NCI-H510A treated with DMSO at 0.1 percent for 48 hours (cell line): ENCODE measurements around the gene CFAP99.
"Not testable (repeated sequence)": the region's sequence is repeated elsewhere in the genome, so short reads cannot be mapped to it uniquely, and the experiment has no call there.

Source experiments
- DNase-seq: peaks from one replicate; lab custom pipeline; 2025; lab: John Stamatoyannopoulos, UW

Gene CFAP99

GRCh38 chr4:2446656-2447564 is 28.2 kb downstream of the CFAP99 start:
- no peak for DNase-seq

GRCh38 chr4:2448589-2448988 is 29.8 kb downstream of the CFAP99 start:
- no peak for DNase-seq

- DNase-seq = no peak
Observed at GRCh38 chr4:2449051-2449450, 30.3 kb downstream of the CFAP99 start.

DNA sequence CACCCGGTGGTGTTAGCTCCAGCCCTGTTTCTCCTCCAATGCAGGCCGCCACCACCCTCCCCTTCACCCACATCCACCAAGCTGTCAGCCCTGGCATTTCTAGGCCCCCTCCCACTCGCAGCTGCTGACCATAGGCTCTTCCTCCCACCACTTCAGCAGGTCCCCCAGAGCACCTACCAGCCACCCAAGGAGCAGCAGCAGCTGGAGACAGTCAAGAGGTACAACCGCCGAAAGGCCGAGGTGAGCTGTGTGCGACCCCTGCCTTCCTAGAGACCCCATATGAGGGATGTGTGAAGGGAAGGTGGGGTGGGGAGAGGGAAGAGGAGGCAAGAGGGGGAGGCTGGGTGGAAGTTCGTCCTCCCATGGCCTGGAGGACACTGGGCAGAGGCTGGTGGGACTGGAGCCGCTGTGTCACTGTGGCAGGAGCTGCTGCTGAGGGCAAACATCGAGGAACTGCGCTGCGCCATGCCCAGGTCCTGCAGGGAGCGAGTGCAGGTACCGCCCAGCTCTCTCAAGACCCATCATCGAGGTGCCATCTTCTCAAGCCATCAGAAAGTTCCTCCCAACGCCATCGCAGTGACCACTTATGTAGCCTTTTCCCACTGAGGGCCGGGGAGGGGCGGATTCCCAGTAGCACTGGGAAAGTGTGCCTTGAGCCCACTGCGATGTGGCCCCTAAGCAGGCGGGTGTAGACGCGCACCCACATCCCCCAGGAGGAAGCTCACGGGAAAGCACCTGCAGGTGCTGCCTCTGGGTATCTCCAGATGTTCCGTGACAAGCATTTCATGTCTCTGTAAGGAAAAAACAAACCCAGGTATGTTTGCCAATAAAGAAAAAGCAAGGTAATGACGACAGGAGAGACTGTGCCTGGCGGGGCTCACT is 31.0 kb downstream of the CFAP99 start:
- no peak for DNase-seq

DNA sequence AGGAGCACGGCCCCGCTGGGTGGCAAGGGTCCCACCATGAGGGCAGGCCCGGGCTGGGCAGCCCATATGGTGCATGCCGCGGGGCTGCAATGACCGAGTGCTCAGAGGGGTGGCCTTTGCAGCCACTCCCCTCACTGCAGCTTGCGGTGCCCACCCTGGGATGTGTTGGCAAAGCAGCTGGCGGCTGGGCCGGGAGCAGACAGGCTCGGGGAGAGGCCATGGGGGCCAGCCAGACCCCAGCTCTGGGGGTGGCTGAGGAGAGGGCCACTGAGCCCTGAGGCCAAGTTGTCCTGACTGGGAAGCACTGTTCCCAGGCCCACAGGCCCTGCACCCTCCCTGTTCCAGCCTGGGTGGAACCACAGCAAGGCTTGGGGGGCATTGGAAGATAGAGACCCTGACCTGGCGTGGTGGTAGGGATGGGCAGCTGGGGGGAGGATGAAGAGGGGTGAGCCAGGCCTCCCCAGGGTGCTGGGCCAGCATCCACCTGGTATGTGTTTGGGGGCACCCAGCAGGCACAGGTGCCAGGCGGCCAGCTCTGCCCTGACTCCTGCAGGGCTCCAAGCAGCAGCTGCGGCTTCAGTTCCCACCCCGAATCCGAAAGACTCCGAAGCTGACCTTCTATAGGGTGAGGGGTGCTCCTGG is 31.8 kb downstream of the CFAP99 start:
- DNase-seq = no peak

DNA sequence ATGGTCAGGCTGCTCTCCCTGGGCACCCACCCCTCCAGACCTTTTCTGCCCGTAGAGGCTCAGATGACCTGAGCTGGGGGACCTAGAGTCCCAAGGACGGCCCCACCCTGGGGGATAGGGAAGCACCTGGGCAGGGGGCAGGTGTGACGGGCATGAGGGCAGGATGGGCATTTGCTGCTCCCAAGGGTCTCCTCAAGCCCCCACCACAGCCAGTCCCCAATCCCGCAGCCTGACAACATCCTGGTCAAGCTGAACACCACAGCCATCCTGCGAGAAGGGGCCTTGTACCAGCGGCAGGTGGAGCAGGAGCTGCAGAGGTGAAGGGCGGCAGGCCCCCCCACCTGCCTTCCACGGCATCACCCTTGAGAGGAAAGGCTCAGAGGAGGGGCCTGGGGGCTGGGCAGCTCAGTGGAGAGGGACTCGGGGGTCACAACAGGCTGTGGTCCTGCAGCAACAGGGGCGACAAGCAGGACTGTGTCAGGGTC is 32.3 kb downstream of the CFAP99 start:
- no peak for DNase-seq

DNA sequence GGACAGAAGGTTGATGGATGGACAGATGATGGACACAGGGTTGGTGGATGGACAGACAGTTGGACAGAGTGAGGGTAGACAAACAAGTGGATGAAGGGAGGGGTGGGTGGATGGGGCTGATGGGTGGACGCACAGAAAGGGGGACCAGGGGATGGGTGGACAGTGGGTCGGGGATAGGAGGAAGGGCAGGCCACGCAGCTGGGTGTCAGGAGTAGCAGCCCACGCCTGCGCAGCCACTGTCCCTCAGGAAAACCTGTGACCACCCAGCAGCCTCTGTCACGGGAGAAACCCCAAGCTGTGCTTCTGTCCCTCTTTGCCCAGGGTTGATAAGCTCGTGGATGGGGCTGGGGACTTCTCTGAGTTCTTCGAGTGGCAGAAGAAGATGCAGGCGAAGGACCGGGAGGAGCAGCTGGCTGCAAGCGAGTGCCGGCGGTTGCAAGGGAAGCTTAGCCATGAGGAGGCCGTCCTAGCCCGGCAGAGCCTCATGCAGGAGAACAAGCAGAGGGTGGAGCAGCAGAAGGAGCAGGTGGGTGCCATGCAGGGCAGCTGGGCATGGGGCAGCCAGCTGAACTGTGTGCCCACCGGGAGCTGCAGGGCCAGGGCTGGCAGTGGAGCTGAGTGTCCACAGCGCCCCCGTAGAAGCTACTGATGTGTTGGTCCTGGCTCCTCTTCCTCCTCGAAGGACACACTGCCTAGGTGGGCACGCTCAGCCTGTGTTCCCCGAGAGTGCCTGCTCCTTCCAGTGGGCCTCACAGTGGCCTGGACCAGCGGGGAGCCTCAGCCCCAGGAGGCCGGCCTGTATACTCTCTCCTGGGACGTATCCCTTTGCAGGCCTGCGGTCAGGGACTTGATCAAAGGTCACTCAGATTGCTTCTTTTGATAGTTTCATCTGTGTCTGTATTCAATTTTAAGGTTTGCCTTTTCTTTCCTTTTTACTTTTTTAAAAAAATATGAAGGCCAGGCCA is 33.3 kb downstream of the CFAP99 start:
- DNase-seq = no peak

DNA sequence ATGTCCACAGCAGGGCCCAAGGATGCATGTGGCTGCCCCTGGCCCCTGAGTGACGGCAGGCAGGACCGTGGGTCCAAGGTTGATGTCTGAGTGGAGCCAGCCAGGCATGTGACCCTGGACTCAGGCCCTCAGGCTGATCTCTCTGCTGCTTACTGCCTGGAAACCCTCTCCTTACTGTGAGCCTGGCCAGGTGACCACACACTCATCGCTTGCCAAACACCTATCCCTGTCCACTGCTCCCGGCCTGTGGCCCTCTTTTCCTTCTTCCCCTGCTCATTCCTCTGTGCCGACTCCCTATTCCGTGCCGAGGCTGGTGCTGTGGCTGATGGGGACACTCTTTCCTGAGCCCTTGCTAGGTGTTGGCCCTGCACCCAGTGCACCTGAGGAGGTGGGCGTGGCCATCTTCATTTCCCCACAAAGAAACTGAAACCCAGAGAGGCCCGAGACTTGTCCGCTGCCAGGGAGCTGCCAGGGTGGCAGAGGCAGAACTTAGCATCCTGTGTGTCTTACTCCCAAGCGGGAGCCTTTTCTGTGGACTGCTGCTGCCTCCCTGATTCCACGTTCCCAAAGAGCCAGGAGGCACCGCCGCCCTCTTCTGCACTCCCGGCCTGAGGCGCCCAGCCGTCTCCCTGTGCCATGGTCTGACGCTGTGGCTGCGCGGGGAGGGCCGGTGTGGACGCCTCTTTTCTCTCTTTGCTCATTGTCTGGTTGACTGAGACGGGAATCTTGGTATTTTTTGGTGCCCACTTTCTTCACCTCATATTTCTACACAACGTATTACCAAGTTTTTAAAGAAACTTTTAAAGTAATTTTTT is 38.9 kb downstream of the CFAP99 start:
- DNase-seq = no peak

DNA sequence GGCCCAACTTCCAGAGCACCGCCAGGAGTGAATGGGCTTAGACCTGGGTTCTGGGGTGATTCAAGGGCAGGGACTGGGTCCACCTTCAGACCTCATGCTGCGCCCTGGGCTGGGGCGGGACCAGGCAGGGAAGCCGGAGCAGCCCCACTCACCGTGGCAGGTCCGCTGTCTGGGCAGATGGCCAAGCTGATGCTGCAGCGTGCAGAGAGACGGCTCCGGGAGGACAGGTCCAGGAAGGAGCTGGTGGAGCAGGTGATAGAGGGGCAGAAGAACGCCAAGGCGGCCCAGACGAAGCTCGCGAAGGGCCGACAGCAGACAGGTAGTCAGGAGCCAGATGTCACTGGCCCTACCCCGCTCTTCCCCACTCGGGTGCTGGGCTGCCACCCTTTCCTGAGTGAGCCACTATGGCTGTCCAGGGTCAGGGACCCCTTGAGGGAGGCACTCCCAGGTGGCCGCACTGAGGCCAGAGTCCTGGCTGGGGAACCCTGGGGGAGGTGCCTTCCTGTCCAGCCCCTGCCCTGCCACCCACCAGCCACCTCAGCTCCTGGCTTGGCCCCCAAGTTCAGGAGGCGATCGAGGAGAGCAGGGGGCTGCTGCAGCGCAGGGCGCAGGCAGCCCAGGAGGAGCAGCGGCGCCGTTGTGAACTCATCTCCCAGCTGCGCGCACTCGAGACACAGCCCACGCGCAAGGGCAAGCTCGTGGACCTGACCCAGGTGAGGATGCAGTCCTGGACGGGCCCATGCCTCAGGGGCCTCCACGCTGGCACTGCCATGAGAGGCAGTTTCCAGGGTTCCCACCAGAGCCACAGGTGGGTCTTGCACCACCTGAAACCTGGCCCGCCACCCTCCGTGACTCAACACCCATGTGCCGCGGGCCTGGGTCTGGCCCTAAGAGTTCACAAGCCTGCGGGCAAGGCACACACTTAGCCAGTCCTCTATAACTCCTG is 40.1 kb downstream of the CFAP99 start:
- DNase-seq = no peak

GRCh38 chr4:2459589-2460349 is 41.0 kb downstream of the CFAP99 start:
- no peak for DNase-seq

DNA sequence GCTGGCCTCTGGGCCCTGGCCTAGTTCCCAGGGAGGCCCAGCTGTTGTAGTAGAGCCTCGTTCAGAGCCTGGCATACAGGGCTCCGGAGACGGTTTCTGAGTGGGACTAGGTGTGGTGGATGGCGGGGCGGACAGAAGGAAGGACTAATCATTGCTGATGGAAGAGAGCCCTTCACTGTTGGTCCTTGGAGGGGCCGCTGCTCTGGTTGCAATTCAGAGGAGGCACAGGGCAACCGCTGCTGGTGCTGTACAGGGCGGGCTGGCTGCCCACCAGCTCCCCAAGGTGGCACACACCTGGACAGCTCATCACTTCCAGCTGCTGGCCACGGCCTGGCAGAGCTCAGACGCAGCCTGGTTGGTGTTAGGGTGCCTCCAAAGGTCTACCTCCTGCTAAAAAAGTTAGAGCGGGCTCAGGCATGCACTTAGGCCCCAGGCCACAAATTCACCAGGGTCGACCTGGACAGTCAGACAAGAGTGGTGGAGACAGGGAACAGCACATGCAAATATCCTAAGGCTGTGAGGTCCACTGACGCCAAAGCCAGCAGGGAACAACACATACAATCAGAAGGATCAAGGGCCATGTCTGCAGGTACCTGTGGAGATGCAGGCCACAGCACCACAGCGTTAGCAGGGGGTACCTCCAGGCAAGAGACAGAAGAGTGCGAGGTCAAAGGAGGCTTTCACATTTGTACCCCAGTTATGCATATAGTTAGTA is 42.6 kb downstream of the CFAP99 start:
- no peak for DNase-seq

GRCh38 chr4:2462218-2462991 is 43.6 kb downstream of the CFAP99 start:
- DNase-seq = peak; percentile 29

DNA sequence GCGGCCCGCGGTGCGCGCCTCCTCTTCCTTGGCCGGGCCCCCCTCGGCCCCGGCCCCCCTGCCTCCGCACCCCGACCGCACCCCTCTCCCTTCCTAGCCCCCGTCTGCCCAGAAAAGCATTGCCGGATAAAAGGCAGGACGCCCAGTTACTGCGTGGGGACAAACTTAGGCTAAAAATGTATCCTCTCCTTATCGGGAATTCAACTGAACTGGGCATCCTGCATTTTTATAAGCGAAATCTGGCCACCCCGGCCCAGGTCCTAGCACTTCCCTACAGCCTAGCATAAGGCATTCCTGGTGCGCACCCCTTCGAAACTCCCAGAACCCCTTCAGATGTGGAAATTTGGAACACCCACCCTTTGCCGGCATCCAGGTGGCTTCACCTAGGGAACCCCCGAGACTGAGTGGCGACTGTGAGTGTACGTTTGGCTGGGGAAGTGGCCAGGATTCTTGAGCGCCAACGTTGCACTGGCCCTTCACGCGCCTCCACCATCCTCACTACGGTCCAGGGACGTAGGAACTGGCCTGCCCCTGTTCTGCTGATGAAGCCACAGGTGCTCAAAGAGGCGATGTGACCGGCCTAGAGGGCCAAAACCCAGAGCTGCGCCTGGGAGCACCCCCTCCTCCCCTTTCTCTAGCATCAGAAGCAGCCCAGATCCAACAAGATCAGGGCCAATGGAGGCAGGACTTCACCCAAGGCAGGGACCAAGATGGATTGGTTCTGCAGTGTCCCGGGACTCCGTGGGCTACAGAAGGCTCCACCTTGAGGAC is 44.4 kb downstream of the CFAP99 start:
- DNase-seq = no peak

- DNase-seq = no peak
Observed at GRCh38 chr4:2465032-2465431, 46.3 kb downstream of the CFAP99 start.

- not testable (repeated sequence) for DNase-seq
Observed at GRCh38 chr4:2465544-2465943, 46.8 kb downstream of the CFAP99 start.
